Neural cell (in vitro differentiated cells): ENCODE data around the gene MYO1D. TPM values are rescaled to one million over a fixed set of nuclear protein-coding genes. Genes with fewer than 3 reads are reported as not detected.

Experiments
- H2AFZ ChIP-seq: fragments of 200-600, 300-800 bp; sonication (generic), shearing (Covaris generic); 2 replicates; pipeline ENCODE4 v1.6.0; 2014; ENCODE audit warnings: low read depth, mild to moderate bottlenecking, antibody characterized with exemption, low read length, moderate library complexity
- H3F3A ChIP-seq: fragments of 200-600 bp; shearing (Covaris generic); 2 replicates; pipeline ENCODE4 v1.6.1; 2016; ENCODE audit warnings: mild to moderate bottlenecking, moderate library complexity, mixed read lengths, antibody characterized with exemption, low read length; ENCODE audit not compliant: insufficient read depth, poor library complexity, severe bottlenecking
- H3K27ac ChIP-seq: fragments of 200-600, 300-800 bp; sonication (generic), shearing (Covaris generic); 2 replicates; pipeline ENCODE4 v1.5.1; 2014; ENCODE audit warnings: mild to moderate bottlenecking, low read length, moderate library complexity
- H3K27me3 ChIP-seq: fragments of 300-800, 200-600 bp; sonication (generic), shearing (Covaris generic); 2 replicates; pipeline ENCODE4 v1.6.0; 2014; ENCODE audit warnings: mild to moderate bottlenecking, low read depth, low read length, moderate library complexity; ENCODE audit not compliant: insufficient read depth
- H3K36me3 ChIP-seq: fragments of 300-800, 200-600 bp; sonication (generic), shearing (Covaris generic); 2 replicates; pipeline ENCODE4 v1.5.1; 2014; ENCODE audit warnings: mild to moderate bottlenecking, antibody characterized with exemption, low read length, moderate library complexity; ENCODE audit not compliant: insufficient read depth
- H3K4me2 ChIP-seq: fragments of 300-800, 200-600 bp; sonication (generic), shearing (Covaris generic); 2 replicates; pipeline ENCODE4 v1.6.0; 2014; ENCODE audit warnings: mild to moderate bottlenecking, low read length
- H3K4me3 ChIP-seq: fragments of 300-800, 200-600 bp; sonication (generic), shearing (Covaris generic); 2 replicates; pipeline ENCODE4 v1.5.1; 2014; ENCODE audit warnings: mild to moderate bottlenecking, low read length, moderate library complexity
- H3K79me2 ChIP-seq: fragments of 200-600 bp; shearing (Covaris generic); replicated peaks from 2 replicates; pipeline ENCODE4 v1.6.0; 2014; ENCODE audit warnings: mild to moderate bottlenecking, low read length, moderate library complexity; ENCODE audit not compliant: insufficient read depth
- H3K9ac ChIP-seq: fragments of 300-800, 200-600 bp; sonication (generic), shearing (Covaris generic); 2 replicates; pipeline ENCODE4 v1.6.1; 2016; ENCODE audit warnings: mild to moderate bottlenecking, low read length, mixed read lengths
- H3K9me2 ChIP-seq: fragments of 200-600 bp; shearing (Covaris generic); 2 replicates; pipeline ENCODE4 v1.6.1; 2016; ENCODE audit warnings: mild to moderate bottlenecking, low read length, mixed read lengths; ENCODE audit not compliant: insufficient read depth
- H3K9me3 ChIP-seq: fragments of 200-600, 300-800 bp; sonication (generic), shearing (Covaris generic); 2 replicates; pipeline ENCODE4 v1.6.1; 2016; ENCODE audit warnings: mild to moderate bottlenecking, mixed run types, low read length, moderate library complexity, mixed read lengths
- H4K20me1 ChIP-seq: fragments of 200-600 bp; shearing (Covaris generic); 2 replicates; pipeline ENCODE4 v1.6.1; 2016; ENCODE audit warnings: mild to moderate bottlenecking, mixed run types; ENCODE audit not compliant: insufficient read depth
- CTCF ChIP-seq: fragments of 450-650 bp; IDR thresholded peaks from 2 replicates; pipeline ENCODE4 v1.5.1; 2014; ENCODE audit warnings: antibody characterized with exemption, mild to moderate bottlenecking, moderate library complexity; ENCODE audit not compliant: poor library complexity, severe bottlenecking
- EP300 ChIP-seq: fragments of 450-650 bp; conservative IDR thresholded peaks from 2 replicates; pipeline ENCODE4 v1.6.1; 2014; ENCODE audit warnings: antibody characterized with exemption, mild to moderate bottlenecking, moderate library complexity; ENCODE audit not compliant: poor library complexity, severe bottlenecking
- EZH2 ChIP-seq: fragments of 200-600, 300-800 bp; shearing (Covaris generic), sonication (generic); IDR thresholded peaks from 2 replicates; pipeline ENCODE4 v1.6.1; 2014; ENCODE audit warnings: antibody characterized with exemption, low read length, borderline replicate concordance, mild to moderate bottlenecking; ENCODE audit not compliant: insufficient read depth, poor library complexity, severe bottlenecking
- MXI1 ChIP-seq: fragments of 450-650 bp; conservative IDR thresholded peaks from 2 replicates; pipeline ENCODE4 v1.6.1; 2014; ENCODE audit warnings: antibody characterized with exemption, mild to moderate bottlenecking; ENCODE audit not compliant: poor library complexity, severe bottlenecking
- POLR2AphosphoS5 ChIP-seq: IDR thresholded peaks from 2 replicates; pipeline ENCODE4 v1.6.1; 2012
- RAD21 ChIP-seq: fragments of 450-650 bp; conservative IDR thresholded peaks from 2 replicates; pipeline ENCODE4 v1.6.1; 2014; ENCODE audit warnings: antibody characterized with exemption, mild to moderate bottlenecking, moderate library complexity
- REST ChIP-seq: IDR thresholded peaks from 2 replicates; pipeline ENCODE4 v1.6.1; 2012; ENCODE audit warnings: borderline replicate concordance
- SMC3 ChIP-seq: fragments of 450-650 bp; conservative IDR thresholded peaks from 2 replicates; pipeline ENCODE4 v1.6.1; 2014; ENCODE audit warnings: antibody characterized with exemption, mild to moderate bottlenecking, moderate library complexity; ENCODE audit not compliant: poor library complexity
- TAF1 ChIP-seq: IDR thresholded peaks from 2 replicates; pipeline ENCODE4 v1.6.1; 2012; ENCODE audit warnings: low read depth
- polyA plus RNA-seq: library from polyadenylated mRNA; depleted of rRNA; stranded (reverse); fragments of >200 nt; gene quantifications from 2 replicates; pipeline ENCODE4 v1.2.3, GENCODE V29; 2014

Gene MYO1D
- polyA plus RNA-seq, 1 donor from 2014 or later = 10.7 TPM

GRCh38 chr17:32461853-32462617 lies 414.9 kb downstream of the MYO1D start:
- Histone ChIP-seq H3K4me2 (no peak overlapping the region), H3F3A (no peaks in the 10 kb centered on the region), H2AFZ (no peak overlapping the region), H3K36me3 (no peaks in the 10 kb centered on the region), H3K27ac (no peak overlapping the region), H3K4me3 (no peak overlapping the region), H3K9me2 (no peaks in the 10 kb centered on the region), H3K9me3 (no peaks in the 10 kb centered on the region), H3K79me2 (no peaks in the 10 kb centered on the region), H3K9ac (no peak overlapping the region), H3K27me3 (no peaks in the 10 kb centered on the region), H4K20me1 (no peaks in the 10 kb centered on the region)
- TF ChIP-seq SMC3 (peak; percentile 71), EP300 (no peak), RAD21 (peak; percentile 44), CTCF (peak; percentile 64), TAF1 (no peak)

GRCh38 chr17:32461498-32461852 lies 415.4 kb downstream of the MYO1D start:
- Histone ChIP-seq H3K4me2 (no peak overlapping the region), H3K36me3 (no peaks in the 10 kb centered on the region), H3K4me3 (no peak overlapping the region), H3K9me2 (no peaks in the 10 kb centered on the region), H4K20me1 (no peaks in the 10 kb centered on the region), H3K79me2 (no peaks in the 10 kb centered on the region), H3K9me3 (no peaks in the 10 kb centered on the region), H2AFZ (no peak overlapping the region), H3K9ac (no peak overlapping the region), H3K27me3 (no peaks in the 10 kb centered on the region), H3F3A (no peaks in the 10 kb centered on the region), H3K27ac (no peak overlapping the region)
- TF ChIP-seq SMC3 = no peak
- TF ChIP-seq REST = no peak
- TF ChIP-seq EP300 = no peak
- TF ChIP-seq TAF1 = no peak
- TF ChIP-seq POLR2AphosphoS5 = no peak
- TF ChIP-seq MXI1 = no peak
- TF ChIP-seq CTCF = no peak
- no peak for TF ChIP-seq EZH2
- no peak for TF ChIP-seq RAD21
